MM.1S (cell line): ENCODE results near the gene SPECC1L.
A peak's percentile ranks its signal among the peaks of the same experiment; 100 is the strongest.
"Not testable (repeated sequence)": the region's sequence is repeated elsewhere in the genome, so short reads cannot be mapped to it uniquely, and the experiment has no call there.

Experiments used
- DNase-seq: peaks from one replicate; pipeline ENCODE4 v3.0.0-alpha.2; 2015
- H2AFZ ChIP-seq: fragments of 300-600 bp; sonication (generic); 2 replicates; pipeline ENCODE4 v1.6.0; 2016; ENCODE audit warnings: antibody characterized with exemption, low read length
- H3F3A ChIP-seq: fragments of 300-600 bp; sonication (generic); 2 replicates; pipeline ENCODE4 v1.6.1; 2016; ENCODE audit warnings: mild to moderate bottlenecking, antibody characterized with exemption, low read length, moderate library complexity, mixed read lengths; ENCODE audit not compliant: insufficient read depth
- H3K27ac ChIP-seq: fragments of 300-600 bp; sonication (generic); 2 replicates; pipeline ENCODE4 v1.5.1; 2016; ENCODE audit warnings: mild to moderate bottlenecking, low read length
- H3K27me3 ChIP-seq: fragments of 300-600 bp; sonication (generic); replicated peaks from 2 replicates; pipeline ENCODE4 v1.6.0; 2016; ENCODE audit warnings: low read length; ENCODE audit not compliant: insufficient read depth
- H3K36me3 ChIP-seq: fragments of 300-600 bp; sonication (generic); replicated peaks from 2 replicates; pipeline ENCODE4 v1.6.1; 2016; ENCODE audit warnings: mild to moderate bottlenecking, low read length, mixed read lengths; ENCODE audit not compliant: insufficient read depth
- H3K4me1 ChIP-seq: fragments of 300-600 bp; sonication (generic); 2 replicates; pipeline ENCODE4 v1.6.1; 2016; ENCODE audit warnings: low read length, mixed read lengths
- H3K4me2 ChIP-seq: fragments of 300-600 bp; sonication (generic); 2 replicates; pipeline ENCODE4 v1.6.0; 2016; ENCODE audit warnings: low read depth, low read length
- H3K4me3 ChIP-seq: fragments of 300-600 bp; sonication (generic); 2 replicates; pipeline ENCODE4 v1.5.1; 2016; ENCODE audit warnings: low read length, mixed read lengths
- H3K79me2 ChIP-seq: fragments of 300-600 bp; sonication (generic); 2 replicates; pipeline ENCODE4 v1.6.1; 2016; ENCODE audit warnings: mixed run types, low read length, mixed read lengths
- H3K9ac ChIP-seq: fragments of 300-600 bp; sonication (generic); 2 replicates; pipeline ENCODE4 v1.6.1; 2016; ENCODE audit warnings: low read length, mixed read lengths
- H3K9me2 ChIP-seq: fragments of 300-600 bp; sonication (generic); replicated peaks from 2 replicates; pipeline ENCODE4 v1.6.1; 2016; ENCODE audit warnings: mild to moderate bottlenecking, low read length, mixed read lengths; ENCODE audit not compliant: insufficient read depth
- H3K9me3 ChIP-seq: fragments of 300-600 bp; sonication (generic); replicated peaks from 2 replicates; pipeline ENCODE4 v1.6.1; 2016; ENCODE audit warnings: mild to moderate bottlenecking, low read length, mixed read lengths; ENCODE audit not compliant: insufficient read depth
- H4K20me1 ChIP-seq: fragments of 300-600 bp; sonication (generic); 2 replicates; pipeline ENCODE4 v1.6.1; 2016; ENCODE audit warnings: mild to moderate bottlenecking, low read length, moderate library complexity, mixed read lengths; ENCODE audit not compliant: insufficient read depth
- EZH2 ChIP-seq: fragments of 300-600 bp; sonication (generic); optimal IDR thresholded peaks from 2 replicates; pipeline ENCODE3; 2017; ENCODE audit warnings: low read depth, mild to moderate bottlenecking, antibody characterized with exemption, low read length, mixed read lengths
- EZH2phosphoT487 ChIP-seq: fragments of 300-600 bp; sonication (generic); IDR thresholded peaks from 2 replicates; pipeline ENCODE4 v1.6.1; 2018; ENCODE audit warnings: antibody characterized with exemption, low read length
- TF ChIP-seq, protein P1 (sequence below): fragments of 300-600 bp; sonication (generic); IDR thresholded peaks from 2 replicates; pipeline ENCODE4 v1.5.1; 2016; ENCODE audit warnings: antibody characterized with exemption, low read length, mixed read lengths

The SPECC1L gene

DNA sequence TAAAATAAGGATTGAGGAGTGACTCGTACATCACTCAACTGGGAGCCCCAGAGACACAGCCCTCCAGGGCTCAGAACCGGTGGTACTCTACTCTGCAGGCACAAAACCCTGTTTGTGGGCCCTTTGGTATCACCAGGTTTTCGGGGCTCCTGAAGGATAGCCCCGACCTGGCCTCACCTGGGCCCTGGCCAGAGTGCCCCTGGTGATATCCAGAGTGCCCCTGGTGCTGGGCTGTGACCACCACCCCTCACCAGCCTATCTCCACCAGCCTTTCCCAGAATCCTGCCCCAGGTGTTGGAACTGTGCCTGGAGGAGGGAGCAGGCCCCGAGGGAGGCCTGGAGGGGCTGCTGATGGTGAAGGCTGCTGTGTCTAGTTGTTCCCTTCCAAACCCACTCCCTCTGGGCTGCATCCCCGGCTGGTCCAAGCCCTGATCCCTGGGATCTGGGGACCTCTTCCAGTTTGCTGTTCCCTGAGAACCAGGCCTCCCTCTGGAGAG, 23.6 kb upstream of the SPECC1L start:
- Histone ChIP-seq H3K4me2 (no peak overlapping the region), H2AFZ (no peak overlapping the region), H3K36me3 (no peaks in the 10 kb centered on the region), H4K20me1 (no peaks in the 10 kb centered on the region), H3K9me3 (no peaks in the 10 kb centered on the region), H3K27ac (no peak overlapping the region), H3K9me2 (no peaks in the 10 kb centered on the region), H3K27me3 (no peaks in the 10 kb centered on the region; the same call in none of the 2 replicates), H3K9ac (no peak overlapping the region), H3K79me2 (no peaks in the 10 kb centered on the region), H3F3A (no peaks in the 10 kb centered on the region), H3K4me3 (no peak overlapping the region), H3K4me1 (peaks cover 8% of the 10 kb centered on the region)
- no peak for DNase-seq
- TF ChIP-seq EZH2 (no peak), EZH2phosphoT487 (no peak)

DNA sequence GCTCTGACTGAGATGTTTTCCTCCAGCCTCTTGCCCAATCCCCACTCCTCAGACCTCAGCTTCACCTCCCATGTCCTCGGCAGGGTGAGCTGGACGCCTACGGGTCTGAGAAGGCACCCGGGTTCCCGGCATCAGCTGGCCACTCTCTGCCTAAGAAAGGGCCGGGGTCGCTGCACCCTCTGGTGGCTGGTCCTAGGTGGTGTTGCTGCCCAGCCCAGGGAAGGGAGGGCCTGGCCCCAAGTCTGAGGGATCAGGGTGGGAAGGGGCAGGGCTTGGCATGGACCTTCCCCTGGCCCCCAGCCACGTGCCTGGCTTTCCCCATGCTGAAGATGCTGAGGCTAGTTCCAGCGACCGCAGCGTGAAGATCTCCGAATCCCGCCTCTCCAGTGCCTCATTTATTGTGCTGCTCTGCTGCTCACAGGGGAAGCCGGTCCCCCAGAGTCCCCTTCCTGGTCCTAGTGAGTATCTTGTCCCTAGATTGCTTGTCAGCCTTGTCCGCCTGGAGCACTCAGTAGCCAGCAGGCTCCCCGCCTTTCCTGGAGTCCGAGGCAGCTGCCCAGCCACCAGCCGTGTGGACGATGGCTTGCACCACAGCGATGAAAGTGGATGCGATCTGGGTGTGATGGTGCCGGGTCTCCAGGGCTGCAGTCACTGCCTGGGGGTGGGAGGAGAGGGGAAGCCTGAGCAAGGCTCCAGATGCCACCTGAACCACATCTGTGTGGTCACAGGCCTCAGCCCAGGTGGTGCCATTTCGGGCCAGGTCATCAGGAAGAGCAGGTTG, 22.9 kb upstream of the SPECC1L start:
- Histone ChIP-seq H3K79me2 (no peaks in the 10 kb centered on the region), H3K9me3 (no peaks in the 10 kb centered on the region), H3K4me1 (peaks cover 4% of the 10 kb centered on the region), H3F3A (no peaks in the 10 kb centered on the region), H3K4me3 (no peak overlapping the region), H2AFZ (no peak overlapping the region), H3K36me3 (no peaks in the 10 kb centered on the region), H3K9ac (no peak overlapping the region), H4K20me1 (no peaks in the 10 kb centered on the region), H3K4me2 (no peak overlapping the region), H3K27me3 (no peaks in the 10 kb centered on the region; the same call in none of the 2 replicates), H3K9me2 (no peaks in the 10 kb centered on the region), H3K27ac (no peak overlapping the region)
- TF ChIP-seq EZH2phosphoT487 = no peak
- TF ChIP-seq, protein P1, sequence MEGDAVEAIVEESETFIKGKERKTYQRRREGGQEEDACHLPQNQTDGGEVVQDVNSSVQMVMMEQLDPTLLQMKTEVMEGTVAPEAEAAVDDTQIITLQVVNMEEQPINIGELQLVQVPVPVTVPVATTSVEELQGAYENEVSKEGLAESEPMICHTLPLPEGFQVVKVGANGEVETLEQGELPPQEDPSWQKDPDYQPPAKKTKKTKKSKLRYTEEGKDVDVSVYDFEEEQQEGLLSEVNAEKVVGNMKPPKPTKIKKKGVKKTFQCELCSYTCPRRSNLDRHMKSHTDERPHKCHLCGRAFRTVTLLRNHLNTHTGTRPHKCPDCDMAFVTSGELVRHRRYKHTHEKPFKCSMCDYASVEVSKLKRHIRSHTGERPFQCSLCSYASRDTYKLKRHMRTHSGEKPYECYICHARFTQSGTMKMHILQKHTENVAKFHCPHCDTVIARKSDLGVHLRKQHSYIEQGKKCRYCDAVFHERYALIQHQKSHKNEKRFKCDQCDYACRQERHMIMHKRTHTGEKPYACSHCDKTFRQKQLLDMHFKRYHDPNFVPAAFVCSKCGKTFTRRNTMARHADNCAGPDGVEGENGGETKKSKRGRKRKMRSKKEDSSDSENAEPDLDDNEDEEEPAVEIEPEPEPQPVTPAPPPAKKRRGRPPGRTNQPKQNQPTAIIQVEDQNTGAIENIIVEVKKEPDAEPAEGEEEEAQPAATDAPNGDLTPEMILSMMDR = peak; percentile 62
- no peak for TF ChIP-seq EZH2
- peak; percentile 39 for DNase-seq

DNA sequence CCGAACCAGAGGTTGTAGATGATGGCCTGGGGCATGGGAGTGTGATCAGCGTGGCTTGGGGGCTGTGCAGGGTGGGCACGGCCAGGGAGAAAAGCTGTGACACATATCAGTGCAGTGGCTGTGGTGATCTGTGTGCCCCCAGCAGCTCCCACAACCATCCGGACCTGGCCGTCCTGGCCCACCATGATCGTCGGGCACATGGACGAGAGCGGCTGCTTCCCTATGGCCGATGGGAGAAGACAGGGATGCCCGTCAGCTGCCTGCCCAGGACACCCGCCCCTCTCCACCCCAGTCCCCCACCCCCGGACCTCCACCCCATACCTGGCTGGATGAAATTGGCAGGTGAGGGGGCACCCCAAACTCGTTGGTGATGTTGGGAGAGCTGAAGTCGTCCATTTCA, 22.0 kb upstream of the SPECC1L start:
- not testable (repeated sequence) for H3K9me3 ChIP-seq

DNA sequence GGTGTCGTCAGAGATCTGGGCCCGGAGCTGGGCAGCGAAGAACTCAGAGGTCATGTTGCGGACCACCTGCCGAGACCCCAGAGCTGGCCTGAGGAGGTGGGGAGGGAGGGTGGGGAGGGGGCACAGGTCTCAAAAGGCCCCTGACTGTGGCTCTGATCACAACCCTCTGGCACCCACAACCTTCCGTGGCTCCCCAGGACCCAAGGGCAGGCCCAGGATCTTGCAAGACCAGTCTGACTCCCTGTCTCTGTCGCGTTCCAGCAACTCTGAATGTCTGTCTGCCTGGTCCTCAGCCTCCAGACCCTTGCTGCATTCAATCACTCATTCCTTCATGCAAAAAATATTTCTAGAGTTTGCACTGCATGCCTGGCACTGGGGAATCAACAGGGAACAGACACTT, 21.2 kb upstream of the SPECC1L start:
- H3K9me2 ChIP-seq, H3K4me2 ChIP-seq, DNase-seq, H3K27me3 ChIP-seq, H3K79me2 ChIP-seq, H4K20me1 ChIP-seq, H3K9me3 ChIP-seq, H2AFZ ChIP-seq, H3K9ac ChIP-seq, H3K27ac ChIP-seq, H3F3A ChIP-seq, H3K4me3 ChIP-seq, H3K4me1 ChIP-seq, H3K36me3 ChIP-seq: not testable (repeated sequence)

More for the DNA sequence above, 22.0 kb upstream of the SPECC1L start:
- H3K4me1 ChIP-seq, H3K9me2 ChIP-seq, H3K4me3 ChIP-seq, H3K4me2 ChIP-seq, H3K27me3 ChIP-seq, DNase-seq, H3K27ac ChIP-seq, H2AFZ ChIP-seq, H3K9ac ChIP-seq, H3K36me3 ChIP-seq, H3F3A ChIP-seq, H3K79me2 ChIP-seq, H4K20me1 ChIP-seq: not testable (repeated sequence)

DNA sequence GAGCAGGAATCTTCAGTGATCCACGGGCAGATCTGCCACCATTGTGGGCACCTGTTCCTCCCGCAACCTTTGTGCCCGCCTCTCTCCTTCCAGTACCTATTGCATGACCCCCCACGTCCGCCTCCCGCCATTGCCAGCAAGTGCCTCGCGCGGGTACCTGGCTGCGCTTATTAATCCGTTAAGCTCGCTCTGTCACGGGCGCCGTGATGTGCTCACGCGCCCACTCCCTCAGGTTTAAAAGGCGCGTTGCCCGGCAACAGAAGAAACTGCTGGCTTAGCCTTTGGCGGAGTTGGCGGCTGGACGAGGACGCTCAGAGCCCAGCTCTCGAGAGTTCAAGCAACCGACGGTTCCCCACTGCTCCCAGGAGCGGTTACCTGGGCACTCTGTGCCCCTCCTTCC, 19.3 kb upstream of the SPECC1L start:
- not testable (repeated sequence) for H2AFZ ChIP-seq, DNase-seq, H3K4me2 ChIP-seq, H3K27me3 ChIP-seq, H3K79me2 ChIP-seq, H3F3A ChIP-seq, H3K36me3 ChIP-seq, H3K9ac ChIP-seq, H3K4me1 ChIP-seq, H3K9me2 ChIP-seq, H3K27ac ChIP-seq, H3K9me3 ChIP-seq, H3K4me3 ChIP-seq, H4K20me1 ChIP-seq

DNA sequence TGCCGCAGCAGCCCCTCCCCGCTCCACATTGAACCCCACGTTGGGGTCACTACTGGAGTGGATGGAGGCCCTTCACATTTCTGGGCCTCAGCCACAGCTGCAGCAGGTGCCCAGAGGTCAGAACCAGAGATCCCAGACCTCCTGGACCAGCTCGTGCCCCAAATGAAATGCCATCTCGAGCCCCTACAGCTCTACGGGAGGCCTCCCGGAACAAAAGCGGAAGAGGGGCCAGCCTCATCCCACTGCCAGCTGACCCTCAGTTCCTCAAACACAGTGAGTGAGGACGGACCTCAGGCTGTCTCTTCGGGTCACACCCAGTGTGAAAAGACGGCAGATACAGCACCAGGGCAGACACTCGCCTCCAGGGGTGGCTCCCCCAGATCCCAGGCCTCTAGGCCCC, 17.5 kb upstream of the SPECC1L start:
- not testable (repeated sequence) for H3K36me3 ChIP-seq, H3K4me1 ChIP-seq, H3K4me2 ChIP-seq, H2AFZ ChIP-seq, H4K20me1 ChIP-seq, H3K9me3 ChIP-seq, H3K79me2 ChIP-seq, DNase-seq, H3K27ac ChIP-seq, H3K4me3 ChIP-seq, H3K9me2 ChIP-seq, H3K27me3 ChIP-seq, H3K9ac ChIP-seq, H3F3A ChIP-seq

DNA sequence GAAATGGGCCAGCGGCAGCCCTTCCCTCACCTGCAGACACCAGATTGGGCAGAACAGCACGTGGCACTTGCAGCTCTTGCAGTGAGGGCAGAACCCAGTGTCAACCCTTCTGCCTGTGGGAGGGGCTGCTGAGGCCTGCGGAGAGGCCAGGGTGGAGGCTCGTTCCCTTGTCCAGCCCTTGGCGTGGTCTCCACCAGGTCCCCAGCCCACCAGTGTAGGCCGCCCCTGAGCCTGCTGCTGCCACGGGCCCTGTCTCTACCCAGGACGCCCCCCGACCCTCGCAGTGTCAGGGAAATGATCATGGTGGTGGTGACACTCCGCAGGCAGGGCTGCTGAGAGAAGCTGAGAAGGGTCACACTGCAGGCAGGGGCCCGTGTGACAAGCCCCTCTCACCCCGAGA, 14.5 kb upstream of the SPECC1L start:
- H3K9ac ChIP-seq, H2AFZ ChIP-seq, H3K79me2 ChIP-seq, H3K27ac ChIP-seq, H4K20me1 ChIP-seq, H3K27me3 ChIP-seq, H3K36me3 ChIP-seq, H3K4me2 ChIP-seq, H3K4me1 ChIP-seq, H3K9me2 ChIP-seq, H3K4me3 ChIP-seq, H3K9me3 ChIP-seq, H3F3A ChIP-seq, DNase-seq: not testable (repeated sequence)
